MM.1S (cell line): Measurements from ENCODE around the gene IMMP2L.

ENCODE experiments used
- EZH2phosphoT487 ChIP-seq: fragments of 300-600 bp; sonication (generic); IDR thresholded peaks from 2 replicates; pipeline ENCODE4 v1.6.1; 2018; ENCODE audit warnings: antibody characterized with exemption, low read length
- TF ChIP-seq, protein P1 (sequence below): fragments of 300-600 bp; sonication (generic); IDR thresholded peaks from 2 replicates; pipeline ENCODE4 v1.5.1; 2016; ENCODE audit warnings: antibody characterized with exemption, low read length, mixed read lengths

DNA sequence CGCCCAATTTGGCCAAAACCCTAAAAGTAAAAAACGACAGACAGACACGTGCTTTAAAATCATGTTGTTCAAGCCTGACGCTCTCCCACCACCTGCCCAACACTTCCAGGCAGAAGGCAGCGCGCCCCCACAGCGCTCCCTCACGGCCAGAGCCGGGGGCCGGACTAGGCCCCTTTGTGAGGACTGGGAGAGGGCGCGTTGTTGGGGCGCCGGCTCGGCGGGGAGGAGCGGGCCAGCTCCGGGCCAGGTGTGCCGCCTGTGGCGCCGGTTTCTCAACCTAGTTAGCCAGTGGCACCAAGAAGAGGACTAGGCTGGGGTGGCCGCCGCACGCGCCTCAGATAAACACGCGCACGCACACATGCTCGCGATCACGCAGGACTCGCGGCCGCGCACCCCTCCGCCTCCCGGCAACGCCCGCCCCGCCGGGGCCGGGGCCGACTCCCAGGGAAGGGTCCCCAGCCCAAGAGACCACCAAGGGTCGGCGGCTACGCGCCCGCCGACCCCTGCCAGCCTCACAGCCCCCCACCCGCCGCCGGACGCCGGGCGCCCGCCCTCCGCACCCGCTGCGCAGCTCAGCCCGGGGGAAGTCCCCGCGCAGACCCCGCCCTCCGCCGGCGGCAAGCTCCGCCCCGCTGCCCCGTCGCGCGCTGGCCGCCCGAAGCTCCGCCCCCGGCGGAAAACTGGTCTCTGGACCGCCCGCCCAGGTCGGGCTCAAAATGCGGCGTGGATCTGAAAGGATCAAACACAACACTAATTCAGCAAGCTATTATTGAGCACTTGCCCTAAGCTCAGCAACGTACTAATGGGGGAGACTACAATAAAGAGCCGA, at the start of gene IMMP2L:
- TF ChIP-seq, protein P1, sequence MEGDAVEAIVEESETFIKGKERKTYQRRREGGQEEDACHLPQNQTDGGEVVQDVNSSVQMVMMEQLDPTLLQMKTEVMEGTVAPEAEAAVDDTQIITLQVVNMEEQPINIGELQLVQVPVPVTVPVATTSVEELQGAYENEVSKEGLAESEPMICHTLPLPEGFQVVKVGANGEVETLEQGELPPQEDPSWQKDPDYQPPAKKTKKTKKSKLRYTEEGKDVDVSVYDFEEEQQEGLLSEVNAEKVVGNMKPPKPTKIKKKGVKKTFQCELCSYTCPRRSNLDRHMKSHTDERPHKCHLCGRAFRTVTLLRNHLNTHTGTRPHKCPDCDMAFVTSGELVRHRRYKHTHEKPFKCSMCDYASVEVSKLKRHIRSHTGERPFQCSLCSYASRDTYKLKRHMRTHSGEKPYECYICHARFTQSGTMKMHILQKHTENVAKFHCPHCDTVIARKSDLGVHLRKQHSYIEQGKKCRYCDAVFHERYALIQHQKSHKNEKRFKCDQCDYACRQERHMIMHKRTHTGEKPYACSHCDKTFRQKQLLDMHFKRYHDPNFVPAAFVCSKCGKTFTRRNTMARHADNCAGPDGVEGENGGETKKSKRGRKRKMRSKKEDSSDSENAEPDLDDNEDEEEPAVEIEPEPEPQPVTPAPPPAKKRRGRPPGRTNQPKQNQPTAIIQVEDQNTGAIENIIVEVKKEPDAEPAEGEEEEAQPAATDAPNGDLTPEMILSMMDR, result peak; percentile 46
- TF ChIP-seq EZH2phosphoT487, result no peak
